ENCODE data around the gene HNRNPLL.

GRCh38 chr2:38523728-38524437 lies 78.8 kb downstream of the HNRNPLL start:
- TF ChIP-seq REST (IDR thresholded peaks at IDR 0.05) (no peak), MAX (IDR thresholded peaks at IDR 0.05) (no peak), YY1 (IDR thresholded peaks at IDR 0.05) (no peak), CTCF (IDR thresholded peaks at IDR 0.05; ENCODE audit: low read depth, low read length, missing input control) (no peak), GABPA (IDR thresholded peaks at IDR 0.05 in 1 of 2, conservative IDR thresholded peaks at IDR 0.05 in 1 of 2) (no peak), JUND (IDR thresholded peaks at IDR 0.05) (no peak), RAD21 (IDR thresholded peaks at IDR 0.05) (no peak)

Data from liver (tissue), 3 donors.